A673 (cell line): ENCODE data around the gene FRMD4A. TPM values are rescaled to one million over a fixed set of nuclear protein-coding genes. Genes with fewer than 3 reads are reported as not detected.

ENCODE experiments used
- BruUV-seq: library from RNA; stranded (reverse); fragments of 400-500 nt; replicated peaks from 2 replicates; lab custom pipeline; 2021; lab: Mats Ljungman, UMichigan
- CTCF ChIA-PET: fragments of 300-600 bp; sonication (Branson Sonifier 250); formaldehyde crosslinking; loops from one replicate; lab custom pipeline; 2022; ENCODE audit warnings: antibody characterized with exemption; lab: Charles Lee
- POLR2A ChIA-PET: fragments of 300-600 bp; sonication (Branson Sonifier 250); formaldehyde crosslinking; loops from one replicate; lab custom pipeline; 2022; ENCODE audit warnings: antibody characterized with exemption; ENCODE audit not compliant: low non-redundant PET; lab: Charles Lee
- DNase-seq: peaks from one replicate; pipeline ENCODE4 v3.0.0-alpha.2; 2015; ENCODE audit warnings: low spot score
- H3K27ac ChIP-seq: fragments of 200-600 bp; sonication (generic); 2 replicates; pipeline ENCODE4 v1.5.1; 2016; ENCODE audit warnings: mixed run types, low read depth, mild to moderate bottlenecking, mixed read lengths, antibody characterized with exemption, low read length; ENCODE audit not compliant: poor library complexity, severe bottlenecking
- H3K27me3 ChIP-seq: fragments of 200-600 bp; sonication (generic); replicated peaks from 2 replicates; pipeline ENCODE4 v1.6.1; 2017; ENCODE audit warnings: mixed run types, low read depth, mild to moderate bottlenecking, mixed read lengths, antibody characterized with exemption, low read length; ENCODE audit not compliant: insufficient read depth, poor library complexity
- H3K36me3 ChIP-seq: fragments of 200-600 bp; sonication (generic); 2 replicates; pipeline ENCODE4 v1.6.1; 2016; ENCODE audit warnings: mixed run types, mild to moderate bottlenecking, mixed read lengths, antibody characterized with exemption, low read length; ENCODE audit not compliant: insufficient read depth, poor library complexity, severe bottlenecking
- H3K4me1 ChIP-seq: fragments of 200-600 bp; sonication (generic); 2 replicates; pipeline ENCODE4 v1.6.1; 2017; ENCODE audit warnings: mixed run types, mild to moderate bottlenecking, mixed read lengths, antibody characterized with exemption, low read length; ENCODE audit not compliant: insufficient read depth, poor library complexity, severe bottlenecking
- H3K4me3 ChIP-seq: fragments of 200-600 bp; sonication (generic); 2 replicates; pipeline ENCODE4 v1.5.1; 2016; ENCODE audit warnings: low read depth, mixed run types, mild to moderate bottlenecking, mixed read lengths, low read length; ENCODE audit not compliant: poor library complexity, severe bottlenecking
- H3K9me3 ChIP-seq: fragments of 200-600 bp; sonication (generic); 2 replicates; pipeline ENCODE4 v1.6.1; 2016; ENCODE audit warnings: mixed run types, low read depth, mild to moderate bottlenecking, mixed read lengths, antibody characterized with exemption, low read length; ENCODE audit not compliant: poor library complexity, severe bottlenecking
- EZH2 ChIP-seq: fragments of 200-600 bp; sonication (generic); IDR thresholded peaks from 2 replicates; pipeline ENCODE4 v1.6.1; 2017; ENCODE audit warnings: borderline replicate concordance, low read depth, mild to moderate bottlenecking, mixed read lengths, antibody characterized with exemption, low read length; ENCODE audit not compliant: poor library complexity, severe bottlenecking
- intact Hi-C: fragments of 100-400 bp; cut with micrococcal nuclease; formaldehyde crosslinking; loops from one replicate; pipeline ENCODE4 v1.10.0; 2022; ENCODE audit not compliant: unreplicated experiment
- total RNA-seq: library from RNA; stranded (reverse); gene quantifications from 2 replicates; pipeline ENCODE4 v1.2.3, GENCODE V29; 2021
- TF ChIP-seq, protein P1 (sequence below): fragments of 300-800, 200-600 bp; sonication (generic); conservative IDR thresholded peaks from 2 replicates; pipeline ENCODE4 v1.5.1; 2017; ENCODE audit warnings: low read depth, mild to moderate bottlenecking, antibody characterized with exemption, low read length, moderate library complexity, mixed read lengths

The FRMD4A gene
- total RNA-seq, 1 experiment from 2014 or later: 26.3 TPM

DNA sequence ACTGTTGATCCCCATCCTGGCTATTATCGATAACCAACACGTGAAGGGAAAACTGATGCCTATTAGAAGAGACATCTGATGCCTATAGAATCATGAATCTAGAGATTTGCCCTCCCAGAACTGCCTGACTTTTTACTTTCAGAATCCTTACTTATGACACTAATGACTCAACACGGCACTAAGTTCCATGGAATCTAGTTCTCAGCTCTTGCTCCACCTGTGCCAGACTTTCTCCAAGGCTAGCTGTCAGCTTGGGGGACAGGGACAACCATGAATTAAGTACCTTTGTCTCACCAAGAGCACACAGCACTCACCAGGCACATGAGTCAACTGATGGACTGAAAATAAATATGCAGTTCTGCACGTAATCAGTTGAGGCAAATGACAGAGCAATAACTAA is 184.2 kb downstream of the FRMD4A start:
- Histone ChIP-seq H3K27me3 (peaks cover 60% of the 10 kb centered on the region), H3K27ac (no peak overlapping the region), H3K4me3 (no peak overlapping the region), H3K4me1 (no peaks in the 10 kb centered on the region), H3K9me3 (no peaks in the 10 kb centered on the region), H3K36me3 (no peaks in the 10 kb centered on the region)
- intact Hi-C loops: no loop called here
- no peak for DNase-seq
- ChIA-PET POLR2A (no interaction called here), CTCF (no interaction called here)
- TF ChIP-seq EZH2: no peak
- TF ChIP-seq, protein P1, sequence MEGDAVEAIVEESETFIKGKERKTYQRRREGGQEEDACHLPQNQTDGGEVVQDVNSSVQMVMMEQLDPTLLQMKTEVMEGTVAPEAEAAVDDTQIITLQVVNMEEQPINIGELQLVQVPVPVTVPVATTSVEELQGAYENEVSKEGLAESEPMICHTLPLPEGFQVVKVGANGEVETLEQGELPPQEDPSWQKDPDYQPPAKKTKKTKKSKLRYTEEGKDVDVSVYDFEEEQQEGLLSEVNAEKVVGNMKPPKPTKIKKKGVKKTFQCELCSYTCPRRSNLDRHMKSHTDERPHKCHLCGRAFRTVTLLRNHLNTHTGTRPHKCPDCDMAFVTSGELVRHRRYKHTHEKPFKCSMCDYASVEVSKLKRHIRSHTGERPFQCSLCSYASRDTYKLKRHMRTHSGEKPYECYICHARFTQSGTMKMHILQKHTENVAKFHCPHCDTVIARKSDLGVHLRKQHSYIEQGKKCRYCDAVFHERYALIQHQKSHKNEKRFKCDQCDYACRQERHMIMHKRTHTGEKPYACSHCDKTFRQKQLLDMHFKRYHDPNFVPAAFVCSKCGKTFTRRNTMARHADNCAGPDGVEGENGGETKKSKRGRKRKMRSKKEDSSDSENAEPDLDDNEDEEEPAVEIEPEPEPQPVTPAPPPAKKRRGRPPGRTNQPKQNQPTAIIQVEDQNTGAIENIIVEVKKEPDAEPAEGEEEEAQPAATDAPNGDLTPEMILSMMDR: no peak
- no TSS peak for BruUV-seq

DNA sequence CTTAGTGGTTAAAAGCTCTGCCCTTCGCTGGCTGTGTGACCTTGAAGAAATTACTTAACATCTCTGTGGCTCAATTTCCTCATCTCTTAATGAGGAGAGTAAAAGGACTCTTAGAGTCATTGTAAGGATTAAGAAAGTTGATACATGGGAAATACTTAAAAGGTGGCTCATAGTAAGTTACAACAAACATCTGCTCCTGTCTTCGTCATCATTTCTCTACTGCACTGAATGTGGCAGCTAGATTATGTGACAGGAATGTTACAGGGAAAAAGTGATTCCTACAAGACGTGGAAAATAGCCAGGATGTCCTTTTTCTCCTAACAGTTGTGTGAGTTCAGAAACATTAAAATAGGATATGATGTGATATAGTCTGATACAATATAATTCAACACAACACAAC is 184.7 kb downstream of the FRMD4A start:
- TF ChIP-seq, protein P1: no peak
- no peak for TF ChIP-seq EZH2
- CTCF ChIA-PET: no interaction called here
- Histone ChIP-seq H3K4me3 (no peak overlapping the region), H3K9me3 (no peaks in the 10 kb centered on the region), H3K27ac (no peak overlapping the region), H3K36me3 (no peaks in the 10 kb centered on the region), H3K4me1 (no peaks in the 10 kb centered on the region), H3K27me3 (peaks cover 56% of the 10 kb centered on the region)
- intact Hi-C loops: no loop called here
- POLR2A ChIA-PET: interaction anchor here (0.7 kb wide), 1 partner anchor 493 kb away, joined by 4 read pairs; no protein-coding TSS in a partner anchor
- BruUV-seq: no TSS peak
- no peak for DNase-seq

DNA sequence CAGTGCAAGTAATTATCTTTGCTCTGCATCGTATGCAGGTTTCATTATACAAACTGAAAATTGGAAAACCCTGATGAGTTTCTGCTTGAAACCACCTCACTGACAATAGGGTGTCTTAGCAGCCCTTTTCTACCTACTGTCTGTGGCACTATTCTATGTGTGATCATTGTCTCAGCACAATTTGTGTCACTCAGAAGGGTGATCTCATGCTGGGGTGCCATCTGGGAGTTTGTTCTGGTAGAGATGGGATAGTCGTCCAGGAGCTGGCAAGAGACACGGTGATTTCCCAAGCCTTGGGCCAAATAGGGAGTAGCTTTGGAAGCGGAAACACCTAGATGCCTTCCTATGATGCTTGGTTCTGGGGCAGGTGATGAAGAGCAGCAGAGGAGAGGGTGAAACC is 186.3 kb downstream of the FRMD4A start:
- no TSS peak for BruUV-seq
- H3K27ac ChIP-seq: no peak overlapping the region
- peaks cover 46% of the 10 kb centered on the region for H3K27me3 ChIP-seq
- ChIA-PET CTCF (no interaction called here), POLR2A (no interaction called here)
- H3K4me1 ChIP-seq: no peaks in the 10 kb centered on the region
- intact Hi-C loops: no loop called here
- H3K4me3 ChIP-seq: no peak overlapping the region
- H3K9me3 ChIP-seq: no peaks in the 10 kb centered on the region
- TF ChIP-seq EZH2: no peak
- TF ChIP-seq, protein P1: no peak
- DNase-seq: no peak
- H3K36me3 ChIP-seq: no peaks in the 10 kb centered on the region
